PFSK-1 (cell line): ENCODE measurements around the gene CD83.

ENCODE experiments used
- FOXP2 ChIP-seq: optimal IDR thresholded peaks from 2 replicates; pipeline ENCODE3; 2011; ENCODE audit warnings: borderline replicate concordance, control low read depth, inconsistent platforms; ENCODE audit not compliant: insufficient read depth; ENCODE audit errors: extremely low read length, extremely low read depth
- POLR2AphosphoS5 ChIP-seq: IDR thresholded peaks from 2 replicates; pipeline ENCODE4 v1.6.1; 2012; ENCODE audit warnings: low read depth, mild to moderate bottlenecking, control low read depth, low read length, moderate library complexity
- REST ChIP-seq, 2 experiments: IDR thresholded peaks; 2 replicates each; pipeline versions ENCODE4 v1.6.1 to v1.8.0; 2011 to 2012; ENCODE audit warnings: low read depth in 2 of 2, low read length in 2 of 2, control low read depth in 1 of 2, inconsistent platforms in 1 of 2, mild to moderate bottlenecking in 1 of 2, moderate library complexity in 1 of 2; ENCODE audit not compliant: insufficient read depth in 1 of 2
- SIN3A ChIP-seq: IDR thresholded peaks from 2 replicates; pipeline ENCODE4 v1.6.1; 2012; ENCODE audit warnings: mild to moderate bottlenecking, low read length, moderate library complexity, borderline replicate concordance; ENCODE audit not compliant: insufficient read depth
- TAF1 ChIP-seq: IDR thresholded peaks from 2 replicates; pipeline ENCODE4 v1.6.1; 2012; ENCODE audit warnings: low read length, control low read depth, borderline replicate concordance; ENCODE audit not compliant: insufficient read depth

- TF ChIP-seq TAF1 (no peak), REST (IDR thresholded peaks at IDR 0.05; ENCODE audit: insufficient read depth in 1 of 2, low read depth in 2 of 2, low read length in 2 of 2) (no peak), SIN3A (no peak), POLR2AphosphoS5 (no peak), FOXP2 (no peak)
Measured at GRCh38 chr6:14159090-14159489, 41.5 kb downstream of the CD83 start.
